Hippocampal formation (tissue), 2 donors: ENCODE measurements around the gene KCNMA1.

Source experiments
- DNase-seq, 2 donors: peaks; one replicate each; lab custom pipeline; 2025; lab: John Stamatoyannopoulos, UW

The KCNMA1 gene

GRCh38 chr10:77455561-77455960 lies 182.0 kb downstream of the KCNMA1 start:
- DNase-seq = no peak

GRCh38 chr10:77452952-77453564 lies 184.6 kb downstream of the KCNMA1 start:
- DNase-seq = no peak

GRCh38 chr10:77451886-77452285 lies 185.7 kb downstream of the KCNMA1 start:
- DNase-seq = no peak

GRCh38 chr10:77448226-77448625 lies 189.4 kb downstream of the KCNMA1 start:
- DNase-seq = peak in 1 of 2 donors; percentile 22

GRCh38 chr10:77446700-77447099 lies 190.9 kb downstream of the KCNMA1 start:
- no peak for DNase-seq

- no peak for DNase-seq
These were observed 192.1 kb downstream of the KCNMA1 start for GRCh38 chr10:77445547-77445946.

GRCh38 chr10:77444041-77444440 lies 193.6 kb downstream of the KCNMA1 start:
- no peak for DNase-seq

GRCh38 chr10:77442699-77443189 lies 194.9 kb downstream of the KCNMA1 start:
- no peak for DNase-seq

- DNase-seq = no peak
These were observed 196.0 kb downstream of the KCNMA1 start for GRCh38 chr10:77441353-77442166.

- no peak for DNase-seq
These were observed 201.2 kb downstream of the KCNMA1 start for GRCh38 chr10:77436257-77436975.

- no peak for DNase-seq
These were observed 204.1 kb downstream of the KCNMA1 start for GRCh38 chr10:77433546-77433945.

GRCh38 chr10:77431980-77432797 lies 205.4 kb downstream of the KCNMA1 start:
- DNase-seq = no peak

- no peak for DNase-seq
These were observed 206.4 kb downstream of the KCNMA1 start for GRCh38 chr10:77431209-77431611.

GRCh38 chr10:77430530-77430929 lies 207.1 kb downstream of the KCNMA1 start:
- DNase-seq = no peak

- DNase-seq = no peak
These were observed 208.8 kb downstream of the KCNMA1 start for GRCh38 chr10:77428691-77429395.

GRCh38 chr10:77424257-77424656 lies 213.4 kb downstream of the KCNMA1 start:
- no peak for DNase-seq

GRCh38 chr10:77422491-77423338 lies 214.9 kb downstream of the KCNMA1 start:
- DNase-seq = no peak

GRCh38 chr10:77421591-77421990 lies 216.0 kb downstream of the KCNMA1 start:
- DNase-seq = no peak

GRCh38 chr10:77420947-77421523 lies 216.6 kb downstream of the KCNMA1 start:
- no peak for DNase-seq

- no peak for DNase-seq
These were observed 217.6 kb downstream of the KCNMA1 start for GRCh38 chr10:77419979-77420378.
